HepG2 (cell line): ENCODE data around the gene STUB1. TPM values are rescaled to one million over a fixed set of nuclear protein-coding genes. Genes with fewer than 3 reads are reported as not detected.
A peak's percentile ranks its signal among the peaks of the same experiment; 100 is the strongest.

ENCODE experiments used
- AHR ChIP-seq: IDR thresholded peaks from 2 replicates; pipeline ENCODE4 v1.6.1; 2018; ENCODE audit warnings: missing genetic modification reagents, missing compliant biosample characterization
- ARHGAP35 ChIP-seq: sonication (generic); formaldehyde crosslinking; IDR thresholded peaks from 2 replicates; pipeline ENCODE4 v1.9.0; 2022; ENCODE audit warnings: mild to moderate bottlenecking, inconsistent platforms, moderate library complexity, missing genetic modification reagents, borderline replicate concordance
- CENPX ChIP-seq: sonication (generic); formaldehyde crosslinking; IDR thresholded peaks from 2 replicates; pipeline ENCODE4 v1.9.0; 2021; ENCODE audit warnings: mild to moderate bottlenecking, missing genetic modification reagents, moderate library complexity
- EP300 ChIP-seq, 3 experiments: sonication (generic) in 1 of 3; formaldehyde crosslinking in 1 of 3; IDR thresholded peaks; 2 replicates each; pipeline versions ENCODE4 v1.5.1 to v1.6.1; 2011 to 2020; ENCODE audit warnings: low read depth in 2 of 3, low read length in 2 of 3, borderline replicate concordance in 1 of 3, improper control_type of control experiment in 1 of 3, mild to moderate bottlenecking in 1 of 3, missing genetic modification reagents in 1 of 3, moderate library complexity in 1 of 3
- HDAC2 ChIP-seq: sonication (generic); formaldehyde crosslinking; IDR thresholded peaks from 2 replicates; pipeline ENCODE4 v1.4.0; 2020; ENCODE audit warnings: missing genetic modification reagents
- MAX ChIP-seq: IDR thresholded peaks from 2 replicates; pipeline ENCODE4 v1.6.1; 2012; ENCODE audit warnings: inconsistent platforms
- MXD4 ChIP-seq: IDR thresholded peaks from 2 replicates; pipeline ENCODE4 v1.6.1; 2016; ENCODE audit warnings: mild to moderate bottlenecking, missing biosample characterization, missing genetic modification reagents
- NR1H2 ChIP-seq: sonication (generic); formaldehyde crosslinking; IDR thresholded peaks from 2 replicates; pipeline ENCODE4 v1.8.1; 2022; ENCODE audit warnings: low read depth, missing genetic modification reagents, borderline replicate concordance
- POLR2G ChIP-seq: fragments of 200-400 bp; formaldehyde crosslinking; IDR thresholded peaks from 2 replicates; pipeline ENCODE4 v1.6.1; 2018; ENCODE audit warnings: mild to moderate bottlenecking, low read depth, low read length, moderate library complexity
- SUZ12 ChIP-seq: fragments of 150-350 bp; IDR thresholded peaks from 2 replicates; pipeline ENCODE4 v1.6.1; 2014; ENCODE audit warnings: low read depth, low read length
- U2AF1 ChIP-seq: fragments of 200-400 bp; formaldehyde crosslinking; optimal IDR thresholded peaks from 2 replicates; pipeline ENCODE3; 2017; ENCODE audit warnings: mild to moderate bottlenecking, low read depth, low read length
- ZBTB21 ChIP-seq: sonication (generic); formaldehyde crosslinking; IDR thresholded peaks from 2 replicates; pipeline ENCODE4 v1.4.0; 2020; ENCODE audit warnings: missing genetic modification reagents
- ZBTB43 ChIP-seq: sonication (generic); formaldehyde crosslinking; conservative IDR thresholded peaks from 2 replicates; pipeline ENCODE4 v1.4.0; 2020; ENCODE audit warnings: missing genetic modification reagents
- ZNF143 ChIP-seq: sonication (generic); formaldehyde crosslinking; IDR thresholded peaks from 2 replicates; pipeline ENCODE4 v1.4.0; 2020; ENCODE audit warnings: missing genetic modification reagents
- ZNF230 ChIP-seq: sonication (generic); formaldehyde crosslinking; IDR thresholded peaks from 2 replicates; pipeline ENCODE4 v1.4.0; 2020; ENCODE audit warnings: mild to moderate bottlenecking, missing genetic modification reagents
- ZNF232 ChIP-seq: sonication (generic); formaldehyde crosslinking; IDR thresholded peaks from 2 replicates; pipeline ENCODE4 v1.4.0; 2020; ENCODE audit warnings: missing genetic modification reagents, borderline replicate concordance
- ZNF547 ChIP-seq: sonication (generic); formaldehyde crosslinking; IDR thresholded peaks from 2 replicates; pipeline ENCODE4 v1.5.1; 2020; ENCODE audit warnings: mild to moderate bottlenecking, missing genetic modification reagents
- ZNF558 ChIP-seq: sonication (generic); formaldehyde crosslinking; IDR thresholded peaks from 2 replicates; pipeline ENCODE4 v1.9.0; 2022; ENCODE audit warnings: mild to moderate bottlenecking, missing genetic modification reagents, borderline replicate concordance
- ZNF576 ChIP-seq: sonication (generic); formaldehyde crosslinking; IDR thresholded peaks from 2 replicates; pipeline ENCODE4 v1.4.0; 2020; ENCODE audit warnings: mild to moderate bottlenecking, missing genetic modification reagents
- ZNF749 ChIP-seq: sonication (generic); formaldehyde crosslinking; IDR thresholded peaks from 2 replicates; pipeline ENCODE4 v1.8.0; 2022; ENCODE audit warnings: mild to moderate bottlenecking, missing genetic modification reagents, moderate library complexity, borderline replicate concordance
- polyA plus RNA-seq, 8 experiments: library from polyadenylated mRNA; depleted of rRNA in 3 of 8; stranded (reverse) in 7 of 8; unstranded in 1 of 8; fragments of >200 nt; fragmentation: Illumina TruSeq in 4 of 8; extraction: Trizol in 4 of 8; gene quantifications; 2 replicates each; pipeline versions ENCODE4 v1.2.1 to v1.2.3, GENCODE V29; 2011 to 2016; ENCODE audit warnings: low read depth in 4 of 8, missing spikeins in 1 of 8, mixed read lengths in 1 of 8; ENCODE audit not compliant: insufficient read depth in 1 of 8
- total RNA-seq, 5 experiments: library from RNA; depleted of rRNA; stranded (reverse); fragments of >200 nt; fragmentation: Illumina TruSeq; extraction: Trizol; gene quantifications; 2 replicates each; pipeline ENCODE4 v1.2.3, GENCODE V29; 2016; ENCODE audit warnings: low read depth in 1 of 5
- TF ChIP-seq, protein P1 (sequence below): sonication (generic); formaldehyde crosslinking; IDR thresholded peaks from 2 replicates; pipeline ENCODE4 v1.4.0; 2020; ENCODE audit warnings: low read depth, mild to moderate bottlenecking, missing genetic modification reagents
- TF ChIP-seq, protein P2 (sequence below): sonication (generic); formaldehyde crosslinking; IDR thresholded peaks from 2 replicates; pipeline ENCODE4 v1.5.1; 2020; ENCODE audit warnings: mild to moderate bottlenecking, missing genetic modification reagents, borderline replicate concordance
- TF ChIP-seq, protein P3 (sequence below): sonication (generic); formaldehyde crosslinking; IDR thresholded peaks from 2 replicates; pipeline ENCODE4 v1.8.1; 2023; ENCODE audit warnings: mild to moderate bottlenecking, inconsistent platforms, moderate library complexity, missing genetic modification reagents, borderline replicate concordance

The STUB1 gene
- total and polyA plus RNA-seq, 2 of the 13 experiments (the other 11 are each of a cell fraction or from before 2014, with no cell fraction given) = 52.9 to 78.2 TPM

DNA sequence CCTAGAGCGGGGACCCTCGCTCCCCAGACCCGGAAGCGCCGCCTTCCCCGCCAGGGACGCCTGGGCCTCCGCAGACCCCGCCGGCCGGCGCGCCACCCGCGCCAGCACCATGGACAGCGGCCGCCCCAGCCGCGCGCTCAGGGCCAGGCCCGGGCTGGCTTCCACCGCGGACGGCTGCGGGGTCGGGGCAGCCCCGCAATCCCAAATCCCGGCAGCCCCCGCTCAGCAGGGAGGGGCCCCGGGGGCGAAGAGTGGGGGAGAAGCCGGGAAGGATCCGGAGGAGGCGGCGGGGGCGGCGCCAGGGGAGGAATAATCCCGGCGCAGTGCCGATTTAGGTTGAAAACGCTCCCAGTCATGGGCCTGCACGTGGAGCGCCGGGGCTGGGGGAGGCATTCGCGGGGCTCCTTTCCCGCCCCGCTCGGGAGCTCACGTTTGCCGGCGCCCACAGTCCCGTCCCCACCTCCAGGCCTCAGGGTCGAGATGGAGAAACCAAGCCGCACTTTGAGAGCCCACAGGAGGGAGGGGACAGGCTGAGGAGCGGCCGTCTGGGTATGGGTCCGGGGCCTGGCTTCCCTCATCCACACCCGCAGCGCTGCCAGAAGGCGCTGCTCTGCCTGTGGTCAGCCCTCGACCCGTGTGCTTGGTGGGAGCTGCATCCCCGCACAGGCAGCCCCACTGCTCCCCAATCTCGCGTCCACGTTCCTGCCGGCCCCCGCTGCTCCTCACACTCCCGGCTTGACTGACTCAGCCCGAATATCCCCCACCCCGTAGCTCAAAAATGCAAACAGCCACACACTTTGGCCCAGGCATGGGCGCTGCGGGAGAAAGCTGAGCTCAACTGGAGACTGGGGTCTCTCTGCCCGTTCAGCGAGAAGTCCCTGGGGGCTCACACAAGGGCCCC, 20.7 kb downstream of the STUB1 start (continued):
- peak; percentile 88; the same call in 1 of the 2 replicates for TF ChIP-seq ZNF558
- no peak for TF ChIP-seq AHR (CRISPR knock-in tag)
- TF ChIP-seq NR1H2 (CRISPR knock-in tag) = no peak
- TF ChIP-seq MAX = no peak
- no peak for TF ChIP-seq ZBTB21
- no peak for TF ChIP-seq POLR2G
- no peak for TF ChIP-seq CENPX
- no peak for TF ChIP-seq U2AF1
- TF ChIP-seq ZNF576 = no peak
- peak; percentile 73; the same call in 1 of the 2 replicates for TF ChIP-seq ZNF232 (CRISPR knock-in tag)
- no peak for TF ChIP-seq HDAC2
- peak; percentile 80; the same call in 1 of the 2 replicates for TF ChIP-seq ZNF230
- TF ChIP-seq ZBTB43 (CRISPR knock-in tag) = peak; percentile 89
- no peak for TF ChIP-seq EP300 (IDR thresholded peaks at IDR 0.05; ENCODE audit: low read depth in 2 of 2, low read length in 2 of 2)
- no peak for TF ChIP-seq EP300 (CRISPR knock-in tag; IDR thresholded peaks at IDR 0.05; ENCODE audit: borderline replicate concordance)
- TF ChIP-seq ZNF749 = peak; percentile 64; the same call in 1 of the 2 replicates
- no peak for TF ChIP-seq ARHGAP35 (CRISPR knock-in tag)
- peak; percentile 46; the same call in 1 of the 2 replicates for TF ChIP-seq MXD4 (CRISPR knock-in tag)
- TF ChIP-seq, protein P1, sequence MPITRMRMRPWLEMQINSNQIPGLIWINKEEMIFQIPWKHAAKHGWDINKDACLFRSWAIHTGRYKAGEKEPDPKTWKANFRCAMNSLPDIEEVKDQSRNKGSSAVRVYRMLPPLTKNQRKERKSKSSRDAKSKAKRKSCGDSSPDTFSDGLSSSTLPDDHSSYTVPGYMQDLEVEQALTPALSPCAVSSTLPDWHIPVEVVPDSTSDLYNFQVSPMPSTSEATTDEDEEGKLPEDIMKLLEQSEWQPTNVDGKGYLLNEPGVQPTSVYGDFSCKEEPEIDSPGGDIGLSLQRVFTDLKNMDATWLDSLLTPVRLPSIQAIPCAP (CRISPR knock-in tag) = no peak
- TF ChIP-seq, protein P2, sequence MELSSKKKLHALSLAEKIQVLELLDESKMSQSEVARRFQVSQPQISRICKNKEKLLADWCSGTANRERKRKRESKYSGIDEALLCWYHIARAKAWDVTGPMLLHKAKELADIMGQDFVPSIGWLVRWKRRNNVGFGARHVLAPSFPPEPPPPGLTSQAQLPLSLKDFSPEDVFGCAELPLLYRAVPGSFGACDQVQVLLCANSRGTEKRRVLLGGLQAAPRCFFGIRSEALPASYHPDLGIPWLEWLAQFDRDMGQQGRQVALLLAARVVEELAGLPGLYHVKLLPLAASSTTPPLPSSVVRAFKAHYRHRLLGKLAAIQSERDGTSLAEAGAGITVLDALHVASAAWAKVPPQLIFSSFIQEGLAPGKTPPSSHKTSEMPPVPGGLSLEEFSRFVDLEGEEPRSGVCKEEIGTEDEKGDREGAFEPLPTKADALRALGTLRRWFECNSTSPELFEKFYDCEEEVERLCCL (CRISPR knock-in tag) = no peak
- peak; percentile 76; the same call in 1 of the 2 replicates for TF ChIP-seq ZNF547
- no peak for TF ChIP-seq SUZ12
- TF ChIP-seq ZNF143 (CRISPR knock-in tag) = no peak
- TF ChIP-seq, protein P3, sequence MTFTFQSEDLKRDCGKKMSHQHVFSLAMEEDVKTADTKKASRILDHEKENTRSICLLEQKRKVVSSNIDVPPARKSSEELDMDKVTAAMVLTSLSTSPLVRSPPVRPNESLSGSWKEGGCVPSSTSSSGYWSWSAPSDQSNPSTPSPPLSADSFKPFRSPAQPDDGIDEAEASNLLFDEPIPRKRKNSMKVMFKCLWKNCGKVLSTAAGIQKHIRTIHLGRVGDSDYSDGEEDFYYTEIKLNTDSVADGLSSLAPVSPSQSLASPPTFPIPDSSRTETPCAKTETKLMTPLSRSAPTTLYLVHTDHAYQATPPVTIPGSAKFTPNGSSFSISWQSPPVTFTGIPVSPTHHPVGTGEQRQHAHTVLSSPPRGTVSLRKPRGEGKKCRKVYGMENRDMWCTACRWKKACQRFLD (CRISPR knock-in tag) = 0 out of 2 replicates have a peak, but pooled peaks have one; percentile 68
